GM12878 (cell line): Measurements from ENCODE around the gene TTC38. TPM values are rescaled to one million over a fixed set of nuclear protein-coding genes. Genes with fewer than 3 reads are reported as not detected.

Experiments used
- CREB1 ChIP-seq: IDR thresholded peaks from 2 replicates; pipeline ENCODE4 v1.6.1; 2012; ENCODE audit warnings: low read depth, mild to moderate bottlenecking, inconsistent platforms
- CREM ChIP-seq: IDR thresholded peaks from 2 replicates; pipeline ENCODE4 v1.6.1; 2014; ENCODE audit warnings: antibody characterized with exemption, low read depth
- DPF2 ChIP-seq: fragments of 450-650 bp; IDR thresholded peaks from 2 replicates; pipeline ENCODE4 v1.6.1; 2017; ENCODE audit warnings: mild to moderate bottlenecking
- HDGF ChIP-seq: fragments of 450-650 bp; IDR thresholded peaks from 2 replicates; pipeline ENCODE4 v1.6.1; 2016; ENCODE audit warnings: antibody characterized with exemption
- IKZF1 ChIP-seq: fragments of 450-650 bp; conservative IDR thresholded peaks from 2 replicates; pipeline ENCODE4 v1.6.1; 2017; ENCODE audit warnings: antibody characterized with exemption, mild to moderate bottlenecking
- NR2C1 ChIP-seq: fragments of 450-650 bp; IDR thresholded peaks from 2 replicates; pipeline ENCODE4 v1.6.1; 2017; ENCODE audit warnings: antibody characterized with exemption, mild to moderate bottlenecking, moderate library complexity
- POLR2A ChIP-seq: IDR thresholded peaks from 2 replicates; pipeline ENCODE4 v1.6.1; 2011; ENCODE audit warnings: low read depth, mild to moderate bottlenecking, low read length
- YBX1 ChIP-seq: fragments of 450-650 bp; IDR thresholded peaks from 2 replicates; pipeline ENCODE4 v1.6.1; 2016; ENCODE audit warnings: antibody characterized with exemption
- ZBED1 ChIP-seq: IDR thresholded peaks from 2 replicates; pipeline ENCODE4 v1.6.1; 2016; ENCODE audit warnings: borderline replicate concordance
- polyA plus RNA-seq, 11 experiments: library from polyadenylated mRNA; depleted of rRNA in 4 of 11; unstranded in 6 of 11; stranded (reverse) in 5 of 11; fragments of >200 nt; fragmentation: Nextera tagmentation in 4 of 11; fragmentation: Illumina TruSeq in 1 of 11; extraction: Ambion mirVana in 4 of 11; extraction: Trizol in 1 of 11; gene quantifications; 1 replicate in 1 of 11; 2 replicates in 10 of 11; pipeline versions ENCODE4 v1.2.1 to v1.2.3, GENCODE V29; 2011 to 2016; ENCODE audit warnings: inconsistent platforms in 2 of 11, missing spikeins in 2 of 11, low read depth in 1 of 11
- total RNA-seq, 4 experiments: library from RNA; depleted of rRNA in 3 of 4; stranded (reverse); fragments of >200 nt in 3 of 4; fragmentation: Illumina TruSeq in 1 of 4; extraction: Trizol in 1 of 4; gene quantifications; 2 replicates each; pipeline versions ENCODE4 v1.2.1 to v1.2.3, GENCODE V29; 2013 to 2021
- TF ChIP-seq, protein P1 (sequence below): fragments of 450-650 bp; conservative IDR thresholded peaks from 2 replicates; pipeline ENCODE4 v1.6.1; 2017; ENCODE audit warnings: mild to moderate bottlenecking, moderate library complexity
- TF ChIP-seq, protein P2 (sequence below): fragments of 450-650 bp; IDR thresholded peaks from 2 replicates; pipeline ENCODE4 v1.6.1; 2016; ENCODE audit warnings: mild to moderate bottlenecking
- TF ChIP-seq, protein P3 (sequence below): IDR thresholded peaks from 2 replicates; pipeline ENCODE4 v1.6.1; 2012; ENCODE audit warnings: low read depth, low read length, improper control_type of control experiment

Gene TTC38
- total and polyA plus RNA-seq, 10 of the 15 experiments (the other 5 are each of a cell fraction or from before 2014, with no cell fraction given) = 0.58 to 39.9 (median 13.0) TPM

DNA sequence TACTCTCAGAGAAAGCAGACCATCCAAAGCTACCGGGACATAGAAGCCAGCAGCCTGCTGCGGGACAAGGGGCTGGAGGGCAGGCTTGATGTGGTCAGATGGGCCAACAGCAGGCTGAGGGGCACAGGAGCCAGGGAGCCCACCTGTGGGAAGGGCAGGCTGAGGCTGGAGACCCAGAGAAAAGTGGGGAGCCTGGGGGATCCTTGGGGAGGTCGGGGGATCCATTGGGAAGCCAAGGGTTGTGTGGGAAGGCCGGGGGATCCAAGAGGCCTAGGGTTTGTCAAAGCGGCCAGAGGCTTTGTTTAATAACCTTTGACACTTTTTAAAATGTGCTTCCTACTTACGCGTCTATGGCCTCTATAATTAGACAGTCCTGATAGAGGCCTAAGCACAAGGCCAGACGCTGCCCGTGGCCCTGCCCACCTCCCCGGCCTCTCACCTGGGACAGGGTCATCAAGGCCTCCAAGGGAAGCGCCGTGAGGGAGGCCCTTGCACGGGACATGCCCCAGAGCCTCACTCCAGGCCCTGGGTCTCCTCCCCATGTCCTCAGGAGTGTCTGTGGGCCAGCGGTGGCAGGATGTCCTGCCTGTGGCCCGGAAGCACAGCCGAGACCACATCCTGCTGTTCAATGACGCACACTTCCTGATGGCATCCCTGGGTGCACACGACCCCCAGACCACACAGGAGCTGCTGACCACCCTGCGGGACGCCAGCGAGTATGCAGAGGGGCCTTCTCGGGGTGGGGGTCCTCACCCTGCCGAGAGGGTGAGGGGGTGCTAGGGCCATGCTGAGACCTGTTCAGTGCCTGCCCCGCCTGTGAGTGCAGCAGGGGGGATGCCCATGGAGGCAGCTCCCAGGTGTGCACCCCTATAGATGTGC is 20.3 kb downstream of the TTC38 start (continued):
- TF ChIP-seq, protein P1, sequence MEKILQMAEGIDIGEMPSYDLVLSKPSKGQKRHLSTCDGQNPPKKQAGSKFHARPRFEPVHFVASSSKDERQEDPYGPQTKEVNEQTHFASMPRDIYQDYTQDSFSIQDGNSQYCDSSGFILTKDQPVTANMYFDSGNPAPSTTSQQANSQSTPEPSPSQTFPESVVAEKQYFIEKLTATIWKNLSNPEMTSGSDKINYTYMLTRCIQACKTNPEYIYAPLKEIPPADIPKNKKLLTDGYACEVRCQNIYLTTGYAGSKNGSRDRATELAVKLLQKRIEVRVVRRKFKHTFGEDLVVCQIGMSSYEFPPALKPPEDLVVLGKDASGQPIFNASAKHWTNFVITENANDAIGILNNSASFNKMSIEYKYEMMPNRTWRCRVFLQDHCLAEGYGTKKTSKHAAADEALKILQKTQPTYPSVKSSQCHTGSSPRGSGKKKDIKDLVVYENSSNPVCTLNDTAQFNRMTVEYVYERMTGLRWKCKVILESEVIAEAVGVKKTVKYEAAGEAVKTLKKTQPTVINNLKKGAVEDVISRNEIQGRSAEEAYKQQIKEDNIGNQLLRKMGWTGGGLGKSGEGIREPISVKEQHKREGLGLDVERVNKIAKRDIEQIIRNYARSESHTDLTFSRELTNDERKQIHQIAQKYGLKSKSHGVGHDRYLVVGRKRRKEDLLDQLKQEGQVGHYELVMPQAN = peak; percentile 46; the same call in 1 of the 2 replicates
- TF ChIP-seq CREB1 = peak; percentile 64; the same call in 1 of the 2 replicates
- TF ChIP-seq NR2C1 = peak; percentile 90
- no peak for TF ChIP-seq YBX1
- no peak for TF ChIP-seq ZBED1
- peak; percentile 94 for TF ChIP-seq POLR2A
- TF ChIP-seq CREM = peak; percentile 79
- peak; percentile 85 for TF ChIP-seq DPF2
- TF ChIP-seq, protein P2, sequence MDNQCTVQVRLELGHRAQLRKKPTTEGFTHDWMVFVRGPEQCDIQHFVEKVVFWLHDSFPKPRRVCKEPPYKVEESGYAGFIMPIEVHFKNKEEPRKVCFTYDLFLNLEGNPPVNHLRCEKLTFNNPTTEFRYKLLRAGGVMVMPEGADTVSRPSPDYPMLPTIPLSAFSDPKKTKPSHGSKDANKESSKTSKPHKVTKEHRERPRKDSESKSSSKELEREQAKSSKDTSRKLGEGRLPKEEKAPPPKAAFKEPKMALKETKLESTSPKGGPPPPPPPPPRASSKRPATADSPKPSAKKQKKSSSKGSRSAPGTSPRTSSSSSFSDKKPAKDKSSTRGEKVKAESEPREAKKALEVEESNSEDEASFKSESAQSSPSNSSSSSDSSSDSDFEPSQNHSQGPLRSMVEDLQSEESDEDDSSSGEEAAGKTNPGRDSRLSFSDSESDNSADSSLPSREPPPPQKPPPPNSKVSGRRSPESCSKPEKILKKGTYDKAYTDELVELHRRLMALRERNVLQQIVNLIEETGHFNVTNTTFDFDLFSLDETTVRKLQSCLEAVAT = peak; percentile 43; the same call in 1 of the 2 replicates
- TF ChIP-seq, protein P3, sequence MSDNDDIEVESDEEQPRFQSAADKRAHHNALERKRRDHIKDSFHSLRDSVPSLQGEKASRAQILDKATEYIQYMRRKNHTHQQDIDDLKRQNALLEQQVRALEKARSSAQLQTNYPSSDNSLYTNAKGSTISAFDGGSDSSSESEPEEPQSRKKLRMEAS = peak; percentile 28; the same call in 1 of the 2 replicates
- TF ChIP-seq HDGF = peak; percentile 63; the same call in 1 of the 2 replicates
- peak; percentile 77 for TF ChIP-seq IKZF1
